HG02870 (cell line): Measurements from ENCODE around the gene L3MBTL3.
"Not testable (repeated sequence)": the region's sequence is repeated elsewhere in the genome, so short reads cannot be mapped to it uniquely, and the experiment has no call there.

ENCODE experiments used
- ATAC-seq: cut with Tn5 transposase; IDR thresholded peaks from one replicate; pipeline ENCODE4 v1.9.1; 2021; ENCODE audit warnings: mild to moderate bottlenecking, moderate library complexity; ENCODE audit not compliant: unreplicated experiment

The L3MBTL3 gene

DNA sequence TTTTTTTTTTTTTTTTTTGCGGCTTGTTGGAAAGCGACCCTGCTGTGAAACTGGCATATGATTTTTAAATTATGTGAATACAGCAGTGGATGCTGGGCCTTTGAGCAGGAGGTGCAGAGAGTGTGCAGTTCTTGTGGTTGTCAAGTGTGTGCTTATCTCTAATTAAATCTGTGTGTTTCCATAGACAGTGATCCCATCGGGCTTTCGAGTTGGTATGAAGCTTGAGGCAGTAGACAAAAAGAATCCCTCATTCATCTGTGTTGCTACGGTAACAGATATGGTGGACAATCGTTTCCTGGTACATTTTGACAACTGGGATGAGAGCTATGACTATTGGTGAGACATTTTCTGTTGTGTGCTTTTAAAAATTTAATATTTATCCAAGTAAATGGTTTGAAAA lies 52.4 kb downstream of the L3MBTL3 start:
- no peak for ATAC-seq

DNA sequence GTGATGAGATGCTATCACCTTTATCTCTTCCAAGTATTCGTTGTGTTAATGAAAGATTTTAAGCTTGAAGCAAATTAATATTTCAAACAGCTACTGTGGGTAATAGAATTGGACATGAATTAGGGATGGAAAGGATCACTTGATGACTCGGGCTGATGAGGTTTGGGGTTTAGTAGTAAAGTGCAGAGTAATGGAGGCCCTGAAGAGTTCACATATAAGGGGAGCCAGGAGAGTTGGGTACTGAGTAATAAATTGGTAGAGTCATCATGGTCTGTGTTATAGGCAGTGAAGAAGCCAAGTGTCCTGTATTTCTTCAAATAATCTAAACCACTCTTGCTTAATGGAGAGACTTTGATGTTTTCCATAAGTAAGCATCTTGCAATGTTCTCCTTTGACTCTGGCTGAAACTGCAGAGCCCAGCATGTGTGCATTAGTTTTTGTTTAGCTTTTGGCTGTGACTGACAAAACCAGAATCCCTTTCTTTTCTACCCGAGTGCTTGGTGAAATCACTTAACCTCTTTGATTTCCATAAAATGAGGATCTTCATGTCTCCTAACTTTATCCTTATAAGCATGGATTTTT lies 57.6 kb downstream of the L3MBTL3 start:
- ATAC-seq: no peak

DNA sequence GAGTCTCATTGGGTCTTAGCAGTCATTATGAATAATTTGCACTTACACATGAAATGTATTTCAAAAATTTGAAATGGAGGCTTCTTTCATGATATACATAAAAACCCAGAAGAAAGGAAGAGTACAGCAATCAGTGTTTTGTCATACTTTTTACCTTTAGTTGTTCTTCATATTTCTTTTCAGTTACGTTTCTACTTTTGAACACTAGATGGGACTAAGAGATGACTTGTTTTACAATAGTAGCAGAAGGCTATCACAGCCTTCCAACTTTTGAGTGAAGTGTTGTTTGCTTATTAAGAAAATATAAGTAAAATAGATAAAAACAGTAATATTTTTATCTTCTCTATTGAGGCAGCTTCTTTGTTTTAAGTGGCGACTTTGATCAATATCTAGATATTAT lies 58.1 kb downstream of the L3MBTL3 start:
- no peak for ATAC-seq

DNA sequence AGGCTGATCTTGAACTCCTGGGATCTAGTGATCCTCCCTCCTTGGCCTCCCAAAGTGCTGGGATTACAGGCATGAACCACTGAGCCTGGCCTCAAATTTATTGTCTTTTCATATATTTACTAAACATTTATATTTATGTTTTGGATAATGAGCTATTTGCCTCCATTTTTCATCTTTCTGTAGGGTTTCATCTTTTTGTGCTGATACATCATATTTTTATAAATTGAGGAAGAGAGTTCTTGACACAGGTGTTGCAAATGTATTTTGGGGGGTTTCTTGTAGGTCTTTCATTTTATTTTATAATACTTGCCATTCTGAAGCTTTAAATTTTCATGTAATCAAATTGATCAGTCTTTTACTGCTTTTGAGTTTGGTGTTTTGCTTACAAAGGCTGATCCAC lies 72.4 kb downstream of the L3MBTL3 start:
- ATAC-seq: no peak

DNA sequence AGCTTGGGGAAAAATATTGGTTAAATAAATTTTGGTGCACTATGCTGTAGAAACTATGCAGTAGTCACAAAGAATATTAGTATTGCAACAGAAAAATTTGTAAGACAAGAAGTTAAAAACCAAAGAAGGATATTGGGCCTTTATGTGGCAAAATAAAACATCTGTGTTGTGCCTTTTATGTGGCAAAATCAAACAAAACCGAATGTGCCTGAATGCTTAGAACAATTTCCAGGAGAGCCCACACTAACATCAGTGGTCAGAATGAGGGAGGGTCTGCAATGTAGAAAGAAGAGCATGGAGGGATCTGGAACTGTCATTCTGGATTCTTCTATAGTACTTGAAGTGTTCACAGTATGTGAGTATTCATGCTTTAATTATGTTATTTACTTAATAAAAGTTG lies 75.2 kb downstream of the L3MBTL3 start:
- no peak for ATAC-seq

DNA sequence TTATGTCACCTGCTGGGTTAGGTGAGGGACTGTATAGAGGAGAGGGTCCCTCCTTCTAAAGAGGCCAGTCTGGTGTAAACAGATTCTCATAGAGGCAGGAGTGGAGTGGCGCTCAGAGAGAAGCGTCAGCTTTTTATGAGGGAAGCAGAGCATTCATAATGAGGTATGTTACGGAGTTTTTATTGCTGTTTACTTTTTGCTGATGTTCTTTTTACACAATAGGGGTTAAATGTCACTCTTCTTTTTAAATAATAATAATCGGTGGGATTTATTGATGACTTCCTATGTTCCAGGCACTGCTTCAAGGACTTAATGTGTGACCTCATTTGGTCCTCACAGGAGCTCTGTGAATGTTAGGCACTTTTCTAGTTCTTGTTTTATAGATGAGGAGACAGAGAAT lies 79.9 kb downstream of the L3MBTL3 start:
- ATAC-seq: no peak

DNA sequence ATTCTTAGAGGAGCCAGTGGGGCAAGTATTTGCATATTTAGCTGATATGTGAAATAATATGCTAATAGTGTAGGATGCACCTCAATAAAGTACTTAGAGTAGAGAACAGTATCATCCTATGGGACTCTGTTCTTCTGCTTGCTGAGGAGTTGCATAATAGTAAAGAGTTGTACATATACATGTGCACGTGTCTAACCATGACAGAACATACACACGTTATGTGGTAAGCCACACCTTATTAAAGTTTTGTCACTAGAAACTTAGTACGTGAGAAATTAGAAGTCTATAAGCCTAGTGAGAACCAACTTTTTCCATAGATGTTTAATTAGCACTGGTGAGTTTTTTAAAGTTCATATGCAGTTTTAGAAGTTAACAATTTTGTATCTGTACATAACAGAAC lies 80.7 kb downstream of the L3MBTL3 start:
- no peak for ATAC-seq

DNA sequence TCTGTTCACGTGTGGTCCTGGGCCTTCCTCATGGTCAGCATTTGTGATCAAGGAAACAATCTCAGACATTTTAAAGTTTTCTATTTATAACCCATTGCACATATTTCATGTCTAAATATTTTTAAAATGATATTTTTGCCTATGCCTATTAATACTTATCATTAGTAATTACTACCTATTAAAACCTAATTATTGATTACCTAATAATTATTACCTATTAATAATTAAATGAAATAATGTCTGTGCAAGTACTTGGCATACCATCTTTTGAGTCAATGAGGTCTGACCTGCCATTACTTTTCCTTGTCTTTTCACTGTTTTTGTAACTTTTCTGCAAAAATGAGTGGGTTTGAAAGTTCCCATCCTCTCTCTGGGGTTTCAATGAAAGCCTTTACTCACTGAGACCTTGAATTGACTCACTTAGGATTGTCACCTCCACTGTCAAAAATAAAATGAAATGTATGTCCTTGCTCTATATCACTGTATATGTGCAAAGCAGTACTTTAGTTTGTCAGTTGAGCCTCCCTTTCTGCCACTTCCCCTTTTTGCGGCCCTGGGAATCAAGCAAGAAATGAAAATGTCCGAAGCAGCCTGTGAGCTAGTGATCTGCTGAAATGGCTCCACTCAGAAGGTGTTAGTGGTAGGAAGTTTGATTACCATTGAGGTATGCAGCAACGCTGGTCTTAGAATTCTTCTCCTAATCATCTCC lies 87.8 kb downstream of the L3MBTL3 start:
- peak; percentile 86 for ATAC-seq

DNA sequence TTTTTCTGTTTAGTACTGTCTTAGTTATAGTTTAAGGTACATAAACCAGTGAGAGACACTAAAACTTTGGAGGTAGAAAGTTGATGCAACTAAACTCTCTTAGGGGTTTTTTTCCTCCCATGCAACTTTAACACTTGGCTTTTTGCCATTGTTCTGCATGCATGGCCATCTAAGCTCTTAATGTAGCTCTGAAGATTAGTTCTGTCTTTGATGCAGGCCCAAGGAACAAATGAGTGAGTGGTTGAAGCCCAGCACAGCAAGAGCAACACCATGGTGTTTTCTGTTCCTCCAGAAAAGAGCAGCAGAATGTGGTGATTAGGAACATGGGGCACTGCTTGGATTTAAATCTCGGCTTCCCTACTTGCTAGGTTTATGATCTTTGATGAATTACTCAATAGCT lies 89.3 kb downstream of the L3MBTL3 start:
- ATAC-seq: no peak

DNA sequence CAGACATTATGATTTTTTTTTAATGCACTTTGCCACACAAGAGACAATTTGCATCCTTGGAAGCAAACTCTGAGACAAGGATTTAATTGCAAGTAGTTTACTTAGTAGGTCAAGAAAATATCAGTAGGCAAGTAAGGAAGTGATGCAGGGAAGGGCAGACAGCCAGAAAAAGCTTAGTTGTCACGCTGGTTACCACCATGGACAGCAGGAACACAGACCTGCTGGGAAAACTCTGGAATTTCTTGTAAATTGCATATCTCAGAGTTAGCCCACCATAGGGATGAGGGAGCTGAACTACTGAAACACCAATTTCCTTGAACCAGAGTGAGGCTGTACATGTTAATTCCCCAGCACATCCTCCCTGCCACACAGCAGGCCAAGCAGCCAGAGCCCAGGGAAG lies 92.7 kb downstream of the L3MBTL3 start:
- no peak for ATAC-seq

DNA sequence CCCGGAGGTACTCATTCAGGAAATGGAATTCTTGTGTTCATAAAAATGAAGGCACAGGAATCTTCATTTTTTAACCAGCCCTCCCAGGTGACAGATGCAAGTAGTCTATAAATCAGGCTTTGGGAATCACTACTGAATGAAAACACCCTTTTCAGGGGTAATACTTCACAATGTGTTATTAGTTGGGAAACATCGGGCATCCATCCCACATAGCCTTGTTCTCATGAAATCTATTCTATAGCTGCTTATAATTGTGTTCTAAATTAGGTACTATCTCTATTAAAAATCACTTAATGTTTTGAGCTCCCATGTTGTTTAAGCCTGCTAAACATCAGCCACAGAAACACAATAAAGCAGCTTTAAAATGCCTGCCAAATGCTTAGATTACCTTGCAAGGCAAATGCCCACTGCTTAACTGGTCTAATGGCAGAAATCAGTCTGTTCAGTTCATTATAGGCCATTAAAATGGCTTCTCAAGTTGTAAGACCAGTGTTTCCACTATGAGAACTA lies 94.9 kb downstream of the L3MBTL3 start:
- no peak for ATAC-seq

DNA sequence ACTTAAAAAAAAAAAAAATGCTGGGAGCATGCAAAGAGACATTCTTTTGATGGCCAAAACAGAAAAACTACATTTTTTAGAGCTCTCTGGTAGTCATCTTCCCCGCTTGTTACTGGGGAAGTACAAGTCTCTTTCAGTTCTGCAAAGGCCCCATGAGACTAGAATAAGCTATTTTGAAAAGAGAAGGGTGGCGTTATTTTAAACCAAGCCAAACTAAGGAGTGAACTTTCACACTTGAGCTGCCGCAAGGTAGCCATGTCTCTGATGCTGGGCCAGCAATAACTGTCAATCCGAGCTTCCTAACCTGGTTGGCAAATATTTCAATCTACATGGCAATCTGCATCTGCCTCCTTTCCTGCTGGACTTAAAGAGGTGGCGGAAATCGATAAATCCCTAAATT lies 96.7 kb downstream of the L3MBTL3 start:
- ATAC-seq: peak; percentile 88

DNA sequence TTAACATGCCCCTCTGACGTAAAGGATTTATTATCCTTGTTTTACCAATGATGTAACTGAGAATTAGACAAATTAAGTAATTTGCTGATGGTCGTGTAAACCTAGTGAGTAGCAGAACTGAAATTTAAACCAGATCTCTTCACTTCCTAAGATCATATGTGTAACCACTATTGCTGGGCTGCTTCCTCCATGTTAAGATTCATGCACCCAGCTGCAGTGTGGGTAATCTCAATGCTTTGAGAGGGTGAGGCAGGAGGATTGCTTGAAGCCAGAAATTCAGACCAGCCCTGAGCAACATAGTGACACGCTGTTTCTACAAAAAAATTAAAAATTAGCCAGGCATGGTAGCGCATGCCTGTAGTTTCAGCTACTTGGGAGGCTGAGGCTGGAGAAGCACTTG lies 97.9 kb downstream of the L3MBTL3 start:
- peak; percentile 49 for ATAC-seq

DNA sequence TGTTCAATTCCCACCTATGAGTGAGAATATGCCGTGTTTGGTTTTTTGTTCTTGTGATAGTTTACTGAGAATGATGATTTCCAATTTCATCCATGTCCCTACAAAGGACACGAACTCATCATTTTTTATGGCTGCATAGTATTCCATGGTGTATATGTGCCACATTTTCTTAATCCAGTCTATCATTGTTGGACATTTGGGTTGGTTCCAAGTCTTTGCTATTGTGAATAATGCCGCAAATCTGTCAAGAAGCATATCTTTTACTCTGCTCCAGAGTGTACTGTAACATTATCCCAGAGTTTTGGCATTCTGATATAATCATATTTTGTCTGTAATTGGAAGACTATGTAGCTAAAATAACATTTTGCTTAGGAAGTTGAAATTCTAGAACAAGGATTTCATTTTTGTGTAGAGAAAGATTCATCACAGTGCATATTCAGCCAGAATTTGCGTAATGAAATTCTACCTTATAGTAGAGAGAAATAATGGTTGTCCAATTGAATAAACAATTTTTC lies 98.9 kb downstream of the L3MBTL3 start:
- not testable (repeated sequence) for ATAC-seq

DNA sequence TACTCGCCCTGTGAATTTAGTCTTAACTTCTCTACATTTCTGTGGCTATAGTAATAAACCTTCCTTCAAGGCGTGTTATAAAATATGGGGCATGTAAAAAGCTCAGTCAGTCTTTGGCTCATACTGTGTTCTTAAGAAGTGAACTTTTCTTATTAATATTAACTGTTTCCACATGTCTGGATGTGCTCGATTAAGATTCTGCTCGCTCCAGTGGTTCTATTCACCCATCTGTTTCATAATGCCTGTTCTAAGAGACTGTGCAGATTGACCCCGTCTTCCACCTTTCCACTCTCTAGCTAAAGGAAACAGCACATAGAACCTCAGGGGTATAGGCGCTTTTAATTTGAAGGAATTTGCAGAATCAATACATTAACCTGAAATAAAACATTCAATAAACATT lies 99.9 kb downstream of the L3MBTL3 start:
- ATAC-seq: no peak

DNA sequence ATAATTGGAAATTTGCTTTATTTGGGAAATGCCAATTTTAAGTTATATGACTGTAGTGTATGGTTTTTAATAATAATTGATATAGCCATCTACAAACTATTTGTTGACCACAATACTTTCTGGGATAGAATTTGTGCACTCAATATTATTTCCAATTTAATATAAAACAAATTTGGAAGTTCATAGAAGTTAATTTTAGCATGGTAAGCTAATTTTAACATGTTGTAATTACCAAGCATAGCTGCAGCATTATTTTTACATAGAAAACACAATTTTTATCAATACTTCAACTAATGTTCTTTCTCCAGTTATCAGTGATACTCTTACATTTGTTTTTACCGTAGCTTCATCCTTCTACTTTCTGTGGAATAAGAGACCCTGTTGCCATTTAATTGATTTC lies 100.8 kb downstream of the L3MBTL3 start:
- ATAC-seq: no peak

DNA sequence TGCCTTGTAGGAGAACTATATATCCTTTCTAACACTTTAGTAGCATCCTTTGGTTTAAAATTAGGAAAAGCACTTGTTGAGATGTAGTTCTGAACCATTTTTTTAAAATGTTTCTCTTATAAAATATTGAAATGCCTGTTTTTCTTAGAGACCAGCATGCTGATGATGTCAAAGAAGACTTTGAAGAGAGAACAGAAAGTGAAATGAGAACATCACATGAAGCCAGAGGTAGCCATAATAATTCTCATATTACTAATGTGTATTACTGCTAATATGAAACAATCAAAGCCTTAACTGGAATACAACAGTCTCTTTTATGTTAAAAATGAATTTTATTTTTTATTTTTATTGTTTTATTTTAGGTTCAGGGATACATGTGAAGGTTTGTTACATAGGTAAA lies 102.3 kb downstream of the L3MBTL3 start:
- no peak for ATAC-seq

DNA sequence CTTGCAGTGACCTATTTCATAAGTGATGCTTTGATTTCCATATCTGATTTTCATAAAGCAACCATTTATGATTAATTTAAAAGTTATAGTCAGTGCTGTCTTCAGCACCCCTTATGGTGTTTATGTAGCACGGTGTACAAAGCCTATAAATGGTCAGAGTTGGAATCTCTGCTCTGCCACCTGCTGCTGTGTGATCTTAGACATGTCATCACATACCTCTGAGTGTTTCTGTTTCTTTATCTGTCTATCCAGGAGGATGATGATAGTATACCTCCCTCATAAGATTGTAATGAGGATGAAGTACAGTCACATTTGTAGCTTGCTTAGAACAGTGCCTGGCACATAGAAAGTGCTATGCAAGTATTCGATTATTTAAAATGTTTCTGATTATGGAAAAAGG lies 103.9 kb downstream of the L3MBTL3 start:
- no peak for ATAC-seq

DNA sequence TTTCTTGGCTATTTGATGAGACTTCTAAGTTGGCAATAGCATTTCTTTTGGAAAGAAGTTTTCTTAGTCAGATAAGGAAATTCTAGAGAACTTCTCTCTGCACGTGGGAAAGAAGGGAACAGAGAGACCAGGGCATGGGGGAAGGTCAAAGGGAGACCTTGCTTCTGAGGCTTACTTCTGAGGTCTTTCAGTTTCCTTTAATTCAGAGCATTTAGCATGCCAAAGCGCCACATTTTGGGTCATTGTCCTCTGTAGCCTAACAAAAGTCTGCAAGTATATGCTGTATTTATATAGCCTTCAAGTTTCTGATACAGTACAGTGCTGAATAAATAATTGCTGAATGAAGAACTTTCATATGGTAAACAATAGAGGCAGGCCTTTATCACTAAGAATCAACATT lies 108.8 kb downstream of the L3MBTL3 start:
- ATAC-seq: no peak

DNA sequence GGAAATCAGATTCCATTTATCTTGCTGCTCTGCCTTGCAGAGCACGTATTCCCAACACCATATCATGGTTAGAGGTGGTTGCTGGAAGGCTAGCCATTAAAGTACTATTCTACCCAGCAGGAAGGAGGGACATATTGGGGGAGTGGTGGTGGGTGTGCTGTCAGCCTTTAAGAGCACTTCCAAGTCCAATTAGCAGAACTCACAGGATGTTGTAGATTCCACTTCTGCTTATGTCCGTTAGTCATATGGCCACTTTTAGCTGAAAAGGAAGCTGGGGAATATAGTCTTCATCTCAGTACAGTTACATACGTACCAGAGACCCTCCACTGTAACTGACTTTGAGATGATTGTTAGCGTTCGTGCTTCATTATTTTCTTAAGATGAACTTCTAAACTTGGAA lies 109.9 kb downstream of the L3MBTL3 start:
- no peak for ATAC-seq

DNA sequence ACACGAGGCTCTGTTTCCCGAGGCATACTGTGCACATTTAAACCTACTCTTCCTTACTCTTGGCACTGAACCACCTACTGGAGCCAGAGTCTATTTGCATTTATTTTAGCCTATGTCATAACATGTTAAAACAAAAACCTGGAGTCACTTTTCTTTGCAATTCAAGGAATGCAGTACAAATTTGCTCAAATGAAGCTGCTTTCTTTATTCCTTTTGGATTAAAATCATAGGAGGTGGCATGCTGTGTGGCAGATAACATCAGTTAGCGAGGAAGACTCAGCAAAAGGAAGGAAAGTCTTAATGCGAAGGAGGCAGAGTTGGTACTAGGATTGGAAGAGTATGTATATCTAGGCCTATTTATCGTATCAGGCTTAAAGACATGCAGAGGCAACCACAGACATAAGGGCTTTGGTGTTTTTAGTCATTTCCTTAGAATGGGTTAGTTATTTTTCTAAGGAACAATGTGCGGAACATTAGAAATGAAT lies 111.4 kb downstream of the L3MBTL3 start:
- ATAC-seq: no peak

DNA sequence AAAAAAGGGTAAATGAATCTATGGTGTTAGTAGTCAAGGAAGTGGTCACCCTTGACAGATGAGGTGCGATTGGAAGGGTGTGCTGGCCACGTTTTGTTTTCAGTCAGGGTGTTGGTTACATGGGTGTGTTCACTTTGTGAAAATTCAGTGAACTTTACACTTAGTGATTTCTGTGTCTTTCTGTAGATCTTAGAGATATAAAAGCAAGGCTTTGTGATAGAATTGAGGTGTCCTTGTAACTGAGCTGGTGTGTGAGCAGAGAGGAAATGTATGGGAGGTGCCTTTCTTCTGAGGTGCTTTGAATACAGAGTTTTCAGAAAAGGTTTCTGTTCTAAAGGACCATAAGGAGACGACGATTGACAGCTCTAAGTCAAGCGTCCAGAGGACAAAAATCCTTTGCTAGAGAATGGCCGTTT lies 113.9 kb downstream of the L3MBTL3 start:
- ATAC-seq: peak; percentile 76
